ENCODE results near the gene MAPKAP1. TPM values are rescaled to one million over a fixed set of nuclear protein-coding genes. Genes with fewer than 3 reads are reported as not detected.

The MAPKAP1 gene
- total and polyA plus RNA-seq, 2 experiments from 2014 or later = 68.4 to 98.5 TPM

DNA sequence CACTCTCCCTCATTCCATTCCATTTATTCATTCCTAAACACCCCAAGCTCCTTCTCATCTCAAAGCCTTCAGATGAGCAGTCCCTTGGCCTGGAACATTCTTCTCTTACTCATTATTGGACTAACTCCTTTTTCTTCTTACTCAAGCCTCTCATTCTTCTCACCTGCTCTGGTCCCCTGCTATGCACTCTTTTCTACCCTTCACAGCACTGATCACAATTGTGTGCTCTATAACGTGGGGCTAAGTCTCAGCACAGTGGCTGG is 212.4 kb downstream of the MAPKAP1 start:
- H2AFZ ChIP-seq = no peak overlapping the region
- H3K27me3 ChIP-seq (ENCODE audit: insufficient read depth) = no peaks in the 10 kb centered on the region
- Mint-ChIP-seq H3K27ac (no peak overlapping the region; the same call in 1 of the 2 replicates), H3K36me3 (ENCODE audit: low read depth) (no peaks in the 10 kb centered on the region), H3K27me3 (ENCODE audit: insufficient read depth, low read depth, poor library complexity) (peaks cover 6% of the 10 kb centered on the region), H3K4me1 (peaks cover 42% of the 10 kb centered on the region), H3K4me3 (no peak overlapping the region), H3K9me3 (no peaks in the 10 kb centered on the region)
- no peak for TF ChIP-seq CREB1 (CRISPR knock-in tag; IDR thresholded peaks at IDR 0.05; ENCODE audit: low read depth)
- TF ChIP-seq ZNF331 (CRISPR knock-in tag; IDR thresholded peaks at IDR 0.05; ENCODE audit: low read depth) = no peak
- TF ChIP-seq EZH2phosphoT487 (IDR thresholded peaks at IDR 0.05; ENCODE audit: unreplicated experiment) = no peak
- TF ChIP-seq, protein P1, sequence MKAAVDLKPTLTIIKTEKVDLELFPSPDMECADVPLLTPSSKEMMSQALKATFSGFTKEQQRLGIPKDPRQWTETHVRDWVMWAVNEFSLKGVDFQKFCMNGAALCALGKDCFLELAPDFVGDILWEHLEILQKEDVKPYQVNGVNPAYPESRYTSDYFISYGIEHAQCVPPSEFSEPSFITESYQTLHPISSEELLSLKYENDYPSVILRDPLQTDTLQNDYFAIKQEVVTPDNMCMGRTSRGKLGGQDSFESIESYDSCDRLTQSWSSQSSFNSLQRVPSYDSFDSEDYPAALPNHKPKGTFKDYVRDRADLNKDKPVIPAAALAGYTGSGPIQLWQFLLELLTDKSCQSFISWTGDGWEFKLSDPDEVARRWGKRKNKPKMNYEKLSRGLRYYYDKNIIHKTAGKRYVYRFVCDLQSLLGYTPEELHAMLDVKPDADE (IDR thresholded peaks at IDR 0.05) = no peak
- TF ChIP-seq POLR2AphosphoS5 (IDR thresholded peaks at IDR 0.05; ENCODE audit: low read depth) = no peak
- TF ChIP-seq EZH2 (IDR thresholded peaks at IDR 0.05; ENCODE audit: low read depth, unreplicated experiment) = no peak
- TF ChIP-seq, protein P2, sequence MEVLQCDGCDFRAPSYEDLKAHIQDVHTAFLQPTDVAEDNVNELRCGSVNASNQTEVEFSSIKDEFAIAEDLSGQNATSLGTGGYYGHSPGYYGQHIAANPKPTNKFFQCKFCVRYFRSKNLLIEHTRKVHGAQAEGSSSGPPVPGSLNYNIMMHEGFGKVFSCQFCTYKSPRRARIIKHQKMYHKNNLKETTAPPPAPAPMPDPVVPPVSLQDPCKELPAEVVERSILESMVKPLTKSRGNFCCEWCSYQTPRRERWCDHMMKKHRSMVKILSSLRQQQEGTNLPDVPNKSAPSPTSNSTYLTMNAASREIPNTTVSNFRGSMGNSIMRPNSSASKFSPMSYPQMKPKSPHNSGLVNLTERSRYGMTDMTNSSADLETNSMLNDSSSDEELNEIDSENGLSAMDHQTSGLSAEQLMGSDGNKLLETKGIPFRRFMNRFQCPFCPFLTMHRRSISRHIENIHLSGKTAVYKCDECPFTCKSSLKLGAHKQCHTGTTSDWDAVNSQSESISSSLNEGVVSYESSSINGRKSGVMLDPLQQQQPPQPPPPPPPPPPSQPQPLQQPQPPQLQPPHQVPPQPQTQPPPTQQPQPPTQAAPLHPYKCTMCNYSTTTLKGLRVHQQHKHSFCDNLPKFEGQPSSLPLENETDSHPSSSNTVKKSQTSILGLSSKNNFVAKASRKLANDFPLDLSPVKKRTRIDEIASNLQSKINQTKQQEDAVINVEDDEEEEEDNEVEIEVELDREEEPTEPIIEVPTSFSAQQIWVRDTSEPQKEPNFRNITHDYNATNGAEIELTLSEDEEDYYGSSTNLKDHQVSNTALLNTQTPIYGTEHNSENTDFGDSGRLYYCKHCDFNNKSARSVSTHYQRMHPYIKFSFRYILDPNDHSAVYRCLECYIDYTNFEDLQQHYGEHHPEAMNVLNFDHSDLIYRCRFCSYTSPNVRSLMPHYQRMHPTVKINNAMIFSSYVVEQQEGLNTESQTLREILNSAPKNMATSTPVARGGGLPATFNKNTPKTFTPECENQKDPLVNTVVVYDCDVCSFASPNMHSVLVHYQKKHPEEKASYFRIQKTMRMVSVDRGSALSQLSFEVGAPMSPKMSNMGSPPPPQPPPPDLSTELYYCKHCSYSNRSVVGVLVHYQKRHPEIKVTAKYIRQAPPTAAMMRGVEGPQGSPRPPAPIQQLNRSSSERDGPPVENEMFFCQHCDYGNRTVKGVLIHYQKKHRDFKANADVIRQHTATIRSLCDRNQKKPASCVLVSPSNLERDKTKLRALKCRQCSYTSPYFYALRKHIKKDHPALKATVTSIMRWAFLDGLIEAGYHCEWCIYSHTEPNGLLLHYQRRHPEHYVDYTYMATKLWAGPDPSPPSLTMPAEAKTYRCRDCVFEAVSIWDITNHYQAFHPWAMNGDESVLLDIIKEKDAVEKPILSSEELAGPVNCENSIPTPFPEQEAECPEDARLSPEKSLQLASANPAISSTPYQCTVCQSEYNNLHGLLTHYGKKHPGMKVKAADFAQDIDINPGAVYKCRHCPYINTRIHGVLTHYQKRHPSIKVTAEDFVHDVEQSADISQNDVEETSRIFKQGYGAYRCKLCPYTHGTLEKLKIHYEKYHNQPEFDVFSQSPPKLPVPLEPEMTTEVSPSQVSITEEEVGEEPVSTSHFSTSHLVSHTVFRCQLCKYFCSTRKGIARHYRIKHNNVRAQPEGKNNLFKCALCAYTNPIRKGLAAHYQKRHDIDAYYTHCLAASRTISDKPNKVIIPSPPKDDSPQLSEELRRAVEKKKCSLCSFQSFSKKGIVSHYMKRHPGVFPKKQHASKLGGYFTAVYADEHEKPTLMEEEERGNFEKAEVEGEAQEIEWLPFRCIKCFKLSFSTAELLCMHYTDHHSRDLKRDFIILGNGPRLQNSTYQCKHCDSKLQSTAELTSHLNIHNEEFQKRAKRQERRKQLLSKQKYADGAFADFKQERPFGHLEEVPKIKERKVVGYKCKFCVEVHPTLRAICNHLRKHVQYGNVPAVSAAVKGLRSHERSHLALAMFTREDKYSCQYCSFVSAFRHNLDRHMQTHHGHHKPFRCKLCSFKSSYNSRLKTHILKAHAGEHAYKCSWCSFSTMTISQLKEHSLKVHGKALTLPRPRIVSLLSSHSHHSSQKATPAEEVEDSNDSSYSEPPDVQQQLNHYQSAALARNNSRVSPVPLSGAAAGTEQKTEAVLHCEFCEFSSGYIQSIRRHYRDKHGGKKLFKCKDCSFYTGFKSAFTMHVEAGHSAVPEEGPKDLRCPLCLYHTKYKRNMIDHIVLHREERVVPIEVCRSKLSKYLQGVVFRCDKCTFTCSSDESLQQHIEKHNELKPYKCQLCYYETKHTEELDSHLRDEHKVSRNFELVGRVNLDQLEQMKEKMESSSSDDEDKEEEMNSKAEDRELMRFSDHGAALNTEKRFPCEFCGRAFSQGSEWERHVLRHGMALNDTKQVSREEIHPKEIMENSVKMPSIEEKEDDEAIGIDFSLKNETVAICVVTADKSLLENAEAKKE (CRISPR knock-in tag; IDR thresholded peaks at IDR 0.05) = no peak
- TF ChIP-seq NANOG (IDR thresholded peaks at IDR 0.05; ENCODE audit: borderline replicate concordance) = no peak
- TF ChIP-seq, protein P3, sequence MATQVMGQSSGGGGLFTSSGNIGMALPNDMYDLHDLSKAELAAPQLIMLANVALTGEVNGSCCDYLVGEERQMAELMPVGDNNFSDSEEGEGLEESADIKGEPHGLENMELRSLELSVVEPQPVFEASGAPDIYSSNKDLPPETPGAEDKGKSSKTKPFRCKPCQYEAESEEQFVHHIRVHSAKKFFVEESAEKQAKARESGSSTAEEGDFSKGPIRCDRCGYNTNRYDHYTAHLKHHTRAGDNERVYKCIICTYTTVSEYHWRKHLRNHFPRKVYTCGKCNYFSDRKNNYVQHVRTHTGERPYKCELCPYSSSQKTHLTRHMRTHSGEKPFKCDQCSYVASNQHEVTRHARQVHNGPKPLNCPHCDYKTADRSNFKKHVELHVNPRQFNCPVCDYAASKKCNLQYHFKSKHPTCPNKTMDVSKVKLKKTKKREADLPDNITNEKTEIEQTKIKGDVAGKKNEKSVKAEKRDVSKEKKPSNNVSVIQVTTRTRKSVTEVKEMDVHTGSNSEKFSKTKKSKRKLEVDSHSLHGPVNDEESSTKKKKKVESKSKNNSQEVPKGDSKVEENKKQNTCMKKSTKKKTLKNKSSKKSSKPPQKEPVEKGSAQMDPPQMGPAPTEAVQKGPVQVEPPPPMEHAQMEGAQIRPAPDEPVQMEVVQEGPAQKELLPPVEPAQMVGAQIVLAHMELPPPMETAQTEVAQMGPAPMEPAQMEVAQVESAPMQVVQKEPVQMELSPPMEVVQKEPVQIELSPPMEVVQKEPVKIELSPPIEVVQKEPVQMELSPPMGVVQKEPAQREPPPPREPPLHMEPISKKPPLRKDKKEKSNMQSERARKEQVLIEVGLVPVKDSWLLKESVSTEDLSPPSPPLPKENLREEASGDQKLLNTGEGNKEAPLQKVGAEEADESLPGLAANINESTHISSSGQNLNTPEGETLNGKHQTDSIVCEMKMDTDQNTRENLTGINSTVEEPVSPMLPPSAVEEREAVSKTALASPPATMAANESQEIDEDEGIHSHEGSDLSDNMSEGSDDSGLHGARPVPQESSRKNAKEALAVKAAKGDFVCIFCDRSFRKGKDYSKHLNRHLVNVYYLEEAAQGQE (IDR thresholded peaks at IDR 0.05; ENCODE audit: unreplicated experiment) = no peak
- TF ChIP-seq ZNF114 (CRISPR knock-in tag; IDR thresholded peaks at IDR 0.05) = no peak
- no peak for TF ChIP-seq JUNB (IDR thresholded peaks at IDR 0.05; ENCODE audit: unreplicated experiment)
- TF ChIP-seq, protein P4, sequence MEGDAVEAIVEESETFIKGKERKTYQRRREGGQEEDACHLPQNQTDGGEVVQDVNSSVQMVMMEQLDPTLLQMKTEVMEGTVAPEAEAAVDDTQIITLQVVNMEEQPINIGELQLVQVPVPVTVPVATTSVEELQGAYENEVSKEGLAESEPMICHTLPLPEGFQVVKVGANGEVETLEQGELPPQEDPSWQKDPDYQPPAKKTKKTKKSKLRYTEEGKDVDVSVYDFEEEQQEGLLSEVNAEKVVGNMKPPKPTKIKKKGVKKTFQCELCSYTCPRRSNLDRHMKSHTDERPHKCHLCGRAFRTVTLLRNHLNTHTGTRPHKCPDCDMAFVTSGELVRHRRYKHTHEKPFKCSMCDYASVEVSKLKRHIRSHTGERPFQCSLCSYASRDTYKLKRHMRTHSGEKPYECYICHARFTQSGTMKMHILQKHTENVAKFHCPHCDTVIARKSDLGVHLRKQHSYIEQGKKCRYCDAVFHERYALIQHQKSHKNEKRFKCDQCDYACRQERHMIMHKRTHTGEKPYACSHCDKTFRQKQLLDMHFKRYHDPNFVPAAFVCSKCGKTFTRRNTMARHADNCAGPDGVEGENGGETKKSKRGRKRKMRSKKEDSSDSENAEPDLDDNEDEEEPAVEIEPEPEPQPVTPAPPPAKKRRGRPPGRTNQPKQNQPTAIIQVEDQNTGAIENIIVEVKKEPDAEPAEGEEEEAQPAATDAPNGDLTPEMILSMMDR (conservative IDR thresholded peaks at IDR 0.05; ENCODE audit: low read depth in 2 of 2) = no peak
- no peak for TF ChIP-seq STAT1 (IDR thresholded peaks at IDR 0.05; ENCODE audit: unreplicated experiment)
- H3K27ac ChIP-seq (ENCODE audit: low read depth) = no peak overlapping the region
- H3K4me3 ChIP-seq = no peak overlapping the region
- ATAC-seq (no peak), DNase-seq (ENCODE audit: low spot score) (no peak)
- 0 out of 2 replicates have a peak, but pooled peaks cover 2% of the 10 kb centered on the region for H3F3A ChIP-seq (replicated peaks; ENCODE audit: low read depth)
- H3K9me2 ChIP-seq (ENCODE audit: insufficient read depth) = no peaks in the 10 kb centered on the region
- no peaks in the 10 kb centered on the region for H3K79me2 ChIP-seq (replicated peaks; ENCODE audit: insufficient read depth)
- peaks cover 40% of the 10 kb centered on the region for H3K4me1 ChIP-seq (ENCODE audit: insufficient read depth)
- no peaks in the 10 kb centered on the region; the same call in 1 of the 2 replicates for H4K20me1 ChIP-seq (replicated peaks; ENCODE audit: insufficient read depth)
- H3K4me2 ChIP-seq = no peak overlapping the region
- no peaks in the 10 kb centered on the region for H3K36me3 ChIP-seq (ENCODE audit: insufficient read depth)

All from GM23338 (cell line).